ENCODE results near the gene CA10.

The CA10 gene

DNA sequence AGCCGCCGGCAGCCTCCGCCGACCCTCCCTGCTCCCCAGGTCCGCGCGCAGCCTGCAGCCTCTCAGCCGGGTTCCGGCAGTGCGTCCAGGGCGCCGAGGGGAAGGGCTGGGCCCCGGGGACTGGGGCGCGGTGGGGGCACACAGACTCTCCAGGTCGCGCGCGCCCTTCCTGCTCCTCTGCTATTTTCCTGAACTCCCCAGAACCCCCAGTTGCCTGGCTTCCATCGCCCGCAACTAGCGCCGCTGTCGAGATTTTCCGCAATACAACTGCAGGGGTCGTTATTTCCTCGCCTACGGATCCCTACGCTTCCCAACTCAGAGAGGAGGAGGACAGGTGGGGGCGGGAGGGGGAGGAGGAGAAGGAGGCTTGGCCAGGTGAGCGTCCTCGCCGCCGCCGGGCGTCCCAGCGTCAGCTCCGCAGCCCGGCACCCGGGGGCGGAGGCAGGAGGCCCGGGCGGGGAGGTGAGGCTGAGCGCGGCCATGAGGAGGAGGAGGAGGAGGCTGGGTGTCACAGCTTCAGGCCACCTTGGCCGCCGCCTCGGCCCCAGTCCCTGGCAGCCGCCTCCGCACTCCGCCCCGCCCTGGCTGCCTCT is at the start of gene CA10:
CA10 (minus strand) TSS at position 265 of the 593 bp plus-strand sequence.
- no peak for DNase-seq (ENCODE audit: low read depth)

DNA sequence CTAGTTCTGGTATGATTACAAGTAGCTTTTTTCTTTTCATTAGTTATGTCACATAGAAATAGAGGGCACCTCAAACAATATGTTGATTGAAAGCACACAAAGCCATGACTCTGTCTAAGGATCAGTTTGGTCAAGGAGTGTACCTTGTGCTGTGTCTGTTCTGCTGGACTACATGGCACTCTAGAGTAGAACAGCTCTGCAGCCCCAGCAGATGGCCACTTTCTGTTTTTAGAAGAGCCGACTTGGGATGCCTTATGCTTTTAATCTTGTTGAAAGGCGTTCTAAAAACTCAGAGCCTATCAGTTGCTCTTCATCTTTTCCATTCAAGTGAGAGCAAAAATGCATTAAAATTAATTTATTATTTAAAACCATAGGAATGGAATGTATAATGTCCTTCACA is 49.3 kb upstream of the CA10 start:
- DNase-seq (ENCODE audit: low read depth): no peak

DNA sequence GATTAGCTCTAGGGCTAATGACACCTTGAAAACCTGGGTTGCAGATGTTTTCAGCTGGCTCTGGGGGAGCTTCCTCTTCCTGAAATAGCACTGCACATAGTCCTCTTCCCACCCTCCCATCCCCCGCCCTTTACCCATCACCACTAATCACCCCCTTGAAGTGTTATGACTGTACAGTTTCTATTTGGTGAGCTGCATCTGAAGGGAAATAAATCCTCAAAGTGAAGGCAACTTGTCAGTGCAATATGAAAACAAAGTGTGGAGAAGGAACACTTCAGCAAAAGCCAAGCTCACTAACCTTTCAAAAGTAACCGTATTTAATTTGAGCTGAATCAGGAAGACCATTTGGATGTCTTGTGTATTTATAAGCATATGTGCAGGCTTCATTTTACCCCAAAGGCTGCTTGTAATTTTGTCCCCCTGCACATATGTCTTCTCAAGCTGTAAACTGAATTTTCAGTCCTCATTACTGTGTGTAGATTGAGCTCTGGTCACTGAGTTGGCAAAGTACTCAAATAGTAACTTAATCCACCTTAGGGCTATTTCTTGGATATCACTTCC is 44.1 kb upstream of the CA10 start:
- no peak for DNase-seq (ENCODE audit: low read depth)

DNA sequence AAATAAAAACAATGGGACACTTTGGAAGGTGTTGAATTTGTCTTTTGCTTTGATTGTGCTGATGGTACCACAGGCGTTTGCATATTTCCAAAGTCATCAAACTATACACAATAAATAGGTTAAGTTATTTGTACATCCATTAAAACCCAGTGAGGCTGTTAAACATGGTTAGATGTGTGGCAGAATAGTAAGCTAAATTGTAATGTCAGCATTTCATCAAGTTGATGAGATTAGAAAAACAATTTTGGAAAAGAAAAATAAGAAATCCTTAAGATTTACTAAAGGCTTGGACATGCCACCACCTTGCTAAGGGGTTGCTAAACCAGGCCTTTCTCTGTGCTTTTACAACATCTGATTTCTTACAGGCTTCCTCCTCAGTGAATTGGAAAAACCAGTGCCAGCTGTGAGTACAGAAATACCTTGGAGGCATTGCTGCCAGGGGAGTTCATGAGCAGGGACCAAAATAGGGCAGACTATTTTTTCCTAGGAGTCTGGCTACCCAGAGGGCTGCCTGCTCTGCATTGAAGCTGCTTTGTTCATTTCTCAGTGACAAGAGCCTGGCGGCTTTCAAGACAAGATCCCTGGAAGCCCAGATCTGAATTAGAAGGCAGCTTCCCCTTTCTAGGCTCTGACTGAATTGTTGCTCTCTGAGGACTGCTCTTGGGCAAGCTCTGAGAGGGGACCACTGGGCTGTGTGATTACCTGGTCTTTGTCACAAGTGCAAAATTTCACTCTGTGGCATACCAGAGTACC is 43.4 kb upstream of the CA10 start:
- no peak for DNase-seq (ENCODE audit: low read depth)

GRCh38 chr17:52191491-52191890 is 33.0 kb upstream of the CA10 start:
- no peak for DNase-seq (ENCODE audit: low read depth)

- no peak for DNase-seq (ENCODE audit: low read depth)
These were observed 23.3 kb upstream of the CA10 start for GRCh38 chr17:52181782-52182181.

DNA sequence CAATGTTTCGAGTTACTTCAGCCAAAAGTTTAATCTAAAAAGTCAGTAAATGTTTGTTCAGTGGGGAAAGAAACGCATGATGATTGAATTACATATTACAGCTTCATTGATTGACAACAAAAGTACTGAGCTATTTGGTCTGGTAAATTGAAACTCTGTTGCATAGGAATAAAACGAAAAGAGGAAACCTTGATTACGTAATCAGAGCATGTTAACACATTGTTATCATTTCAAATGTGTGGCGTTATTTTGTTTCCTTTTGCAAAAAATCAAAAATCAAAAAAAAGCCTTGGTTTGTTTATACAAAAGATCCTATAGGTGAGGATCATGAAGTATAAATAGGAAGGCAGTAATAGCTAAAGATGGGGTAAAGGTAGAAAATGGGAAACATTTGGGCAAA is 19.5 kb upstream of the CA10 start:
- no peak for DNase-seq (ENCODE audit: low read depth)

DNA sequence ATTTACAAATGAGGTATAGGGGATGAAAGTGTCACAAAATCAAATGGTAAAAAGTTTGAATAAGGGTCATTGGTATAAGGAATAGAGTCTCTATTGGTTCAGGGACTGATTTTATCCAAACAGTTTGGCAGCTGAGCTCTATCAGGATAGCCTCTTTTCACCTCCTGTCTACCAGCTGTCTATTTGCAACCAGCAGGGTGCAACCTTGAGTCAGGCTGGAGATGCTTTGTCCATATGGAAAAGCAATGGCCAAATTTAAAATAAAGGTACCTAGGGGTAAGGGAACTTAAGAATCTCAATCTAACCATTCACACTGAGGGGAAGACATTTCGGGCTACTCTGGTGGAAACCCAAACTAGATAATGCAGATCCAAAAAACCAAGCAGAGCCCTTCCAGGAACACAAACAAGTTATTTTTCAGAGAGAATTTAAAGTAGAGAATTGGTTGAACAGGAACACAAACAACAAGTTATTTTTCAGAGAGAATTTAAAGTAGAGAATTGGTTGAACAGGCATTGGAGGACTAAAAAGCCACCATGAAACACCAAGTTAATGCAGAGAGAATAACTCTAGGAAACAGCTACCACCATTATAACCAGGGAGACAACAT is 12.6 kb upstream of the CA10 start:
- DNase-seq (ENCODE audit: low read depth): peak; percentile 1

- no peak for DNase-seq (ENCODE audit: low read depth)
These were observed 1.6 kb upstream of the CA10 start for GRCh38 chr17:52160136-52160567.

DNA sequence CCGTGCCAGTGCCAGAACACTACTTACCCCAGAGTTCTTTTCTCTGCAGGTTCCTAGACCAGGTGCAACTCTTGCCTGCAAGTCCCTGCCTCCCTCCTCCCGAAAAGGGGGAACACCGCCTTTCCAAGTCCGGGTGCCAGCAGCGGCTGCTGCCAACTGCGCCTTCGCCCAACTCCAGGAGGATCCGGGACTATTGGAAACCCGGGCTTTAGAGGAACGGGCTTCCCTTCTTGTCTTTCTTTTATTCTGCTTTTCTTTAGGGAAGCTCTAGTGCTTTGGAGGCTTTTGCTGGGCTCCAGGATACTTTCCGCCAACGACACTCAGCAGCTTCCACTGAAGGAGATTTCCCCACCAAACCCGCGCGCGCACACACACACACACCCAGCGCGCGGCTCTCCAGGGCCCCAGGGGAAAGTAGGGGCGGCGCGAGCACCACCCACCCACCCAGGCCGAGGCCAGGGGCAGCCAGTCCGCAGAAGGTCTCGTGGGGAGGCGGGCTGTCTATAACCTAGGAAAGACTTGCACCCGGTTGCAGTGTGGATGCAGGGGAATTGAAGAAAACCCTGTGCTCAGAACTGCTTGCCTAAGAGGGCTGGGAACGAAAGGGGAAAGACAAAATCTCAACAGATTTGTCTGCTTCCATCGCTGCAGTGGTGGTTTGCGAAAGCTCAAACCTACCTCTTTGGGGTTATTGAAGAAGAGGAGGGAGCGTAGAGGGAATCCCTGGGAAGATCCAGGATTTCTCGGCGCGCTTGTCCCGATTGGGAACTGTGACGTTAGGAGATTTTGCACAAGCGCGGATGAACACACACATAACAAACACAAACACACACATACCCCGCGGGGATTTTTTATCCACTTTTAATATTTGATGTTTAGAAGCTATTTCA is 977 bp upstream of the CA10 start:
- no peak for DNase-seq (ENCODE audit: low read depth)

DNA sequence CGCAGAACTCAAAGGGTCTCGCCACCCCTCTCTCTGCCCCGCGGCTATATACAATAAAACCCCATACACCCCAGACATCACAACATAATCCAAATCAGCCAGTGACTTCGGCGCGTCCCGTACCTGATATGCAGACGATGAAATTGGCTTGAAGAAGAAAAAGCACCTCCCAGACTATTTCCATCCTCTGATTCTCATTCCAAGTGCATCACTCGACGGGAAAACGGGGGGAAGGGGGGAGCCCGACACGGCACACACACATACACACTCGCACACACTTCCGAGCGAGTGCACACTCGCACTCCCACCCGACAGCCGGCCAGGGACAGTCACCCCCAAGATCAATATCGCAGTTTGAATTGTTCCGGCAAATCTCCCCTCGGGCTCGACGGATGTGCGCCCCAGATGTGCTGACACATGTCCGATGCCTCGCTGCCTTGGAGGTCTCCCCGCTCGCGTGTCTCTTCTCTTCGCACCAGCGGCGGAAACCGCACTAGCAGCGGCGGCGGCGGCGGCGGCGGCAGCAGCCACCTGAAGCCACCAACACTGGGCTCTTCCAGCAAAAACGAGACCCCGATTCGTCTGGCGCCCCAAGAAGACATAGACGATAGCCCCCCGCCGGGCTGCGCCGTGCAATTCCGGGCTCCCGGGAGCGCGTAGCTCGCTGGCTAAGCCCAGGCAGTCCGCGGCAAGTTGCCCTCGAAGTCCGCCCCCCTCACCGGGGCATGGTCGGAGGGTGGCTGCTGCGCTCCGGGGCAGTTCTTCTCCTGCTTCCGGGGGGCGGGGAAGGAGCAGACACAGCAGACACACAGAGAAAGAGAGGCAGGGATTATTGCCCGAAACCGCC is 688 bp downstream of the CA10 start:
- DNase-seq (ENCODE audit: low read depth): no peak

GRCh38 chr17:52156576-52157570 is 1.6 kb downstream of the CA10 start:
- DNase-seq (ENCODE audit: low read depth): no peak

DNA sequence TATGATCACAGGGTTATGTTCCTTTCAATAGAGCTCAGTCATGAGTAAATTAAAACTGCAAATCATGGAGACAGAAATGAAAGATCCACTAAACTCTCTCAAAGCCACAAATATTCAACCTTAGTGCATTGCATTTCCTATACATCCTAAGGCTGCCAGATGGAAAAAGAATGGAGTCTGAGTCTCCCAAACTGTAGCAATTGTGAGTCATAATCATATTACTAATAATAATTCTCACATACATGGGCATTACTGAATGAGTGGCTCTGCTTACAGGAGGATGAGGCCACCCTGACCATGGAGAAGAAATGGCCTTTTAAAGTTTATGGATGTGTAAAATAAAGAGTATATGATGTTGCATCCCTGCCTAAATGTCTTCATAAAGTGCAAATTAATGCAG is 3.2 kb downstream of the CA10 start:
- no peak for DNase-seq (ENCODE audit: low read depth)

- DNase-seq (ENCODE audit: low read depth): no peak
These were observed 4.0 kb downstream of the CA10 start for GRCh38 chr17:52154466-52154865.

- DNase-seq (ENCODE audit: low read depth): no peak
These were observed 7.6 kb downstream of the CA10 start for GRCh38 chr17:52150935-52151334.

DNA sequence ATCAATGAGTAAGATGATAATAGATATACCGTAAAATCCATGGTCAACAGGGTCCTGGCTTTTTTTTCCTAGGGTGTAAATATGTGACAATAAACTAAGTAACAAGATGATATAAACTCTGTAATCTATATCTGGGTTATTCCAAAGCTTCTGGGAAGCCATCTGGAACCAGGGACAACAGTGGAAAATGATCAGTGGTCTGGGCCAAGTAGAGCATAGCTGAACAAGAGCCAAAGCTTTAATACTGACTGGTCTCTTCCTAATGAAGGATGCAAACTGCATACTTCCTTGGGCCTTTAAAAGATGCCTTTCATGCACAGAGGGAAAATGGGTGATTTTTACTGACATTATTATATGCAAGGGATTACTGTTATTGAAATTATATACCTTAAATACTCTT is 8.9 kb downstream of the CA10 start:
- no peak for DNase-seq (ENCODE audit: low read depth)

DNA sequence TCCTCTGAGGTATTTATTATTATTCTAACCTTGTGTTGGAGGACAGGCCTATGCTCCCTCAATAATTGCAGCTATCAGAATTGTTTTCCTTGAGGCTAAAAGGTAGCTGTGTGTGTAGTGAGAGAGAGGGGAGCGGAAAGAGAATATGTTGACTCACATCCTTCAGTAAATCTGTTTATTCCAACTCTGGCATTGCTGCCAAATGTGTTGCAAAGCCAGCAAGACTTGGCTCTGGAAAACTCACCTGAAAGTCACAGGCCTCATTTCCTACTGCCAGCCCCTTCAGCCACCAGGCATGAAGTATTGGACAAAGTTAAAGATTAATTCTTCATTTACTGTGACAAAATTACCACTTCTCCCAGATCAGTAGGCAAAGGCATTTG is 9.6 kb downstream of the CA10 start:
- no peak for DNase-seq (ENCODE audit: low read depth)

DNA sequence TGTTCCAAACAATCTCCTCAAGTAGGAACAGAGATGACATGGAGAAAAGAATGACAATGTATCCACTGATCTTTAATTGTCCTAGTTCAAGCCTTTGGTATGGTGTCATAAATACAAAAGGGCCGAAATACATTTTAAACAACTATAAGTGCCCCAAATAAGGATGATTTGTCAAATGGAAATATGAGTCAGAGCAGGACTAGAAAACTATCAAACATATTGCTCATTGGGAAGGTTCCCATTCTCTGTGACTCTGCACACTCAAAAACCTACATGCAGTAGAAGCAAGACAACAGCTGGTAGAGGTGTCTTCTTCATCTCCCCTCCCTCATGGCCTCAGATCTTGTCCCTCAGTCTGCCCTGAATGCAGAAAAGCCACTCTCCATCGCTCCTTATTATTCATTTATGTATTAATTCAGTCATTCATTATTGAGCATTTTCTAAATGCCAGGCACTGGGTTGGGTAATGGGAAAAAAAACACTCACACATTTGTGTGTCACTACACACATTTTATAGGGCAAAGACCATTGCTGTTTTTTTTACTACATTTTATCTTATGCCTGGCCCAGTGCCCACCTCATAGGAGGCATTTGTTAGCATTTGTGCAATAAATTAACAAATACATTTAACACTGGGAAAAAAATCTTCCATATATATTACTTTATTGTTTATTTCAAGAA is 10.1 kb downstream of the CA10 start:
- no peak for DNase-seq (ENCODE audit: low read depth)

DNA sequence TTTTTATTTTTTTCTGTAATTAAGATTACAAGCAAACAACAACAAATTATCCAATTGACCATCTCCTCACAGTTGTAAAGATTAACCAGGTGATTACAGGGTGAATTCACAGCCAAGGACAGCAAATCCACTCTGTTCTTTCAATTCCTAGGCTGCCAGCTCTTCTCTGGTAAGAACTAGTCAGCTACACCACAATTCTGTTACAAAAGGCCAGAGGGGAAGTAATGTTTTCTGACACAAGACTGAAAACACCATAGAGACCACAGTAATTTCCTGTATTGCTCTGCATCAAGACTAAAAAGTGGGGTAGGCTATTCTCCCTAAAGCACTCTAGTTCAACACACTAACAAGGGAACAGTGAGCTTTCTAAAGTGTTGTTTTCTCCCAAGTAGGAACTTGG is 10.6 kb downstream of the CA10 start:
- peak; percentile 2 for DNase-seq (ENCODE audit: low read depth)

Measured in iris pigment epithelial cell (primary cell).